ENCODE results near the gene FHIT. TPM values are rescaled to one million over a fixed set of nuclear protein-coding genes. Genes with fewer than 3 reads are reported as not detected.

Gene FHIT
- total RNA-seq, 2 experiments from 2014 or later = 7.6 to 7.9 TPM

GRCh38 chr3:60336061-60336460 is 915.2 kb downstream of the FHIT start:
- H3K4me3 Mint-ChIP-seq = no peak overlapping the region
- intact Hi-C loops (cut with micrococcal nuclease) = no loop called here
- no peaks in the 10 kb centered on the region for H3K9me3 Mint-ChIP-seq
- peaks cover 8% of the 10 kb centered on the region for H3K4me1 Mint-ChIP-seq (ENCODE audit: low read depth)
- ATAC-seq (no peak), DNase-seq (no peak)
- ChIA-PET CTCF (interaction anchor here (0.6 kb wide), 1 partner anchor 264 kb away, joined by 3 read pairs; no protein-coding TSS in a partner anchor), POLR2A (no interaction called here)
- no peak overlapping the region for H3K27ac Mint-ChIP-seq
- H3K27me3 Mint-ChIP-seq = no peaks in the 10 kb centered on the region
- no peak for TF ChIP-seq CTCF (IDR thresholded peaks at IDR 0.05)
- no peaks in the 10 kb centered on the region for H3K36me3 Mint-ChIP-seq (ENCODE audit: low read depth)

- TF ChIP-seq CTCF (IDR thresholded peaks at IDR 0.05) = no peak
- no peak overlapping the region for H3K27ac Mint-ChIP-seq
- ChIA-PET POLR2A (no interaction called here), CTCF (no interaction called here)
- peaks cover 8% of the 10 kb centered on the region for H3K4me1 Mint-ChIP-seq (ENCODE audit: low read depth)
- H3K27me3 Mint-ChIP-seq = no peaks in the 10 kb centered on the region
- H3K4me3 Mint-ChIP-seq = no peak overlapping the region
- DNase-seq (no peak), ATAC-seq (no peak)
- no peaks in the 10 kb centered on the region for H3K9me3 Mint-ChIP-seq
- H3K36me3 Mint-ChIP-seq (ENCODE audit: low read depth) = no peaks in the 10 kb centered on the region
- intact Hi-C loops (cut with micrococcal nuclease) = no loop called here
These were observed 917.5 kb downstream of the FHIT start for GRCh38 chr3:60333710-60334109.

- intact Hi-C loops (cut with micrococcal nuclease) = no loop called here
- ChIA-PET POLR2A (no interaction called here), CTCF (interaction anchor here (0.7 kb wide), 1 partner anchor 46 kb away, joined by 3 read pairs; no protein-coding TSS in a partner anchor)
- Mint-ChIP-seq H3K36me3 (ENCODE audit: low read depth) (no peaks in the 10 kb centered on the region), H3K4me3 (no peak overlapping the region), H3K4me1 (ENCODE audit: low read depth) (peaks cover 12% of the 10 kb centered on the region), H3K27ac (no peak overlapping the region), H3K27me3 (no peaks in the 10 kb centered on the region), H3K9me3 (no peaks in the 10 kb centered on the region)
- DNase-seq (no peak), ATAC-seq (no peak)
- TF ChIP-seq CTCF (IDR thresholded peaks at IDR 0.05) = no peak
These were observed 921.1 kb downstream of the FHIT start for GRCh38 chr3:60330107-60330506.

GRCh38 chr3:60325610-60326170 is 925.6 kb downstream of the FHIT start:
- no peaks in the 10 kb centered on the region for H3K27me3 Mint-ChIP-seq
- POLR2A ChIA-PET = no interaction called here

GRCh38 chr3:60323651-60324050 is 927.6 kb downstream of the FHIT start:
- intact Hi-C loops (cut with micrococcal nuclease) = no loop called here
- ChIA-PET POLR2A (no interaction called here), CTCF (no interaction called here)
- H3K9me3 Mint-ChIP-seq = no peaks in the 10 kb centered on the region
- no peak for TF ChIP-seq CTCF (IDR thresholded peaks at IDR 0.05)
- no peak for DNase-seq
- ATAC-seq = no peak
- H3K36me3 Mint-ChIP-seq (ENCODE audit: low read depth) = no peaks in the 10 kb centered on the region
- no peak overlapping the region for H3K4me3 Mint-ChIP-seq
- no peaks in the 10 kb centered on the region for H3K27me3 Mint-ChIP-seq
- peaks cover 4% of the 10 kb centered on the region for H3K4me1 Mint-ChIP-seq (ENCODE audit: low read depth)
- H3K27ac Mint-ChIP-seq = no peak overlapping the region

More at GRCh38 chr3:60325610-60326170, 925.6 kb downstream of the FHIT start:
- ATAC-seq (no peak), DNase-seq (no peak)
- intact Hi-C loops (cut with micrococcal nuclease) = no loop called here
- no peak for TF ChIP-seq CTCF (IDR thresholded peaks at IDR 0.05)
- Mint-ChIP-seq H3K4me3 (no peak overlapping the region), H3K36me3 (ENCODE audit: low read depth) (no peaks in the 10 kb centered on the region), H3K4me1 (ENCODE audit: low read depth) (peaks cover 4% of the 10 kb centered on the region), H3K9me3 (no peaks in the 10 kb centered on the region), H3K27ac (no peak overlapping the region)
- CTCF ChIA-PET = no interaction called here

Measured in activated CD8-positive, alpha-beta T cell treated with anti-CD3 and anti-CD28 coated beads for 36 hours (primary cell).